Smooth muscle cell of the brain vasculature (primary cell): ENCODE results near the gene OSBPL1A.
"Not testable (repeated sequence)": the region's sequence is repeated elsewhere in the genome, so short reads cannot be mapped to it uniquely, and the experiment has no call there.

Source experiments
- DNase-seq: peaks from one replicate; pipeline ENCODE4 v3.0.0-alpha.2; 2012; ENCODE audit warnings: low read depth, low spot score

Gene OSBPL1A

DNA sequence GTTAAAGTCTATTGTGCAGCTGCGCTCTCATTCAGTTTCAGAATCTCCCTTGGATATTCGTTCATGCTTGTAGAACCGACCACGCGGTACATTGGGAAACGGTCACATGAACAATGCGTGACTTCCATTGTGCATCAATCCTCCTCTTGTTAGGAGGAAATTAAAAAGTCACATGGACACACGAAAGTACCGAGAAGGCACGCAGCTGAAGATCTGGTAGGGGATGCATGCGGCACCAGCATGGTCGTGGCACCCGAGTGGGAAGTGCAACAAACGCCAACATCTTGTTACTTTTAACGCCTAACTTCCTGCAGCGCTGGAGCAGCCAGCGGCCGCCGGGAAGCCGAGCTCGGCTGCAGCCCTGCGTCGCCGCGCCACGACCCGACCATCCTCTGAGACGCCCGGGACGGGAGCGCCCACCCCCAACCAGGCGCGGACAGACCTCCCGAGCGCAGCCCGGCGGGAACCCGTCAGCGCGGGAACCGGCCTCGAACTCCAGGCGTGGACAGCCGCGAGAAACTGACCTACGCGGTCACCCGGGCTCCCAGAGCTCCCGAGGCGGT, 412 bp downstream of the OSBPL1A start:
- DNase-seq: peak; percentile 56

DNA sequence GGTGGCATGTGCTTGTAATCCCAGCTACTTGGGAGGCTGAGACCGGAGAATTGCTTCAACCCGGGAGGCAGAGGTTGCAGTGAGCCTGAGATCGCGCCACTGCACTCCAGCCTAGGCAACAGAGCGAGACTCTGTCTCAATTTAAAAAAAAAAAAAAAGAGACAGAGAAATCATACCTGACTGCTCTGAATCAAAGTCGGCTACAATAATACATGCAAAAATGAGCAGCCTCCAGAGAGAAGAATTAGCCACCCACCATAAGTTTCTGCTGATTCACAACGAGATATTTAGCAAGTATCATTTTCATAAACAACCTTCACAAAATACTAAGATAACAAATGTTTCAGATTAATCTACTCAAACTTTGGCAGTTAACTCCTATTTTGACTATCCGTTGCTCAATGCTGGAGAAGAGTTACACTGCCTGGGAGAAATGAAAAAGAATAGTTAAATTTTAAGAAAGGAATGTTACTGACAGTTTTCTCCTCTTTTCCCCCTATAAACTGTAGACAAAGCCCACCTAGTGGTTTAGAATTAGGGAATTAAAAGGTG, 1.5 kb downstream of the OSBPL1A start:
- no peak for DNase-seq

DNA sequence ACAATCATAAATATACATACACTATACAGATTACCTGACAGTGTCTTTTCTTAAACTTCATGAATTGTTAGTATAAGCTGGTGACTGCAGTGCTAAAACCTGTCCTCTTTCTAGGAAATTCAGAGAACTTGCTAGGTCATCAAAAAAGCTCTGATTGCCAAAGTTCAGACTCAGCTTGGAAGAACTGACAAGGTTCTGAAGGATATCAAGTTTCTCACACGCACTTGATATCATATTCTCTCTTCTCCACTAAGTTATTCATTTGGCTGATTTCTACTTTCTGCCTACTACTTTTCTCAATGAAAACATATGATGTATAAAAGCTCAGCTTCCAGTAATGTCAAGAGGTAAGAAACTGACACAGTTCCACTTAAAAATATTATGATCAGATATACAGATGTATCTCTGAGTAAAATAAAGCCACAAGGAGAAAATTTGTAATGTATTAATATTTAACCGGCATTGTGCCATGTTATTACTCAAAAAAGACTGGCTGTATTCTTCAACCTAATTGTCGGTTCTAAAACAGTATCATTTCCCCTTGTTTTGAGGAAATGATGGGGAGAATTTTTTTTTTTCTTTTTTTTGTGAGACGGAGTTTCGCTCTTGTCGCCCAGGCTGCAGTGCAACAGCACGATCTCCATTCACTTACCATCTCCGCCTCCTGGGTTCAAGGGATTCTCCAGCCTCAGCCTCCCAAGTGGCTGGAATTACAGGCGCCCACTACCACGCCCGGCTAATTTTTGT, 2.4 kb downstream of the OSBPL1A start:
- DNase-seq: no peak

DNA sequence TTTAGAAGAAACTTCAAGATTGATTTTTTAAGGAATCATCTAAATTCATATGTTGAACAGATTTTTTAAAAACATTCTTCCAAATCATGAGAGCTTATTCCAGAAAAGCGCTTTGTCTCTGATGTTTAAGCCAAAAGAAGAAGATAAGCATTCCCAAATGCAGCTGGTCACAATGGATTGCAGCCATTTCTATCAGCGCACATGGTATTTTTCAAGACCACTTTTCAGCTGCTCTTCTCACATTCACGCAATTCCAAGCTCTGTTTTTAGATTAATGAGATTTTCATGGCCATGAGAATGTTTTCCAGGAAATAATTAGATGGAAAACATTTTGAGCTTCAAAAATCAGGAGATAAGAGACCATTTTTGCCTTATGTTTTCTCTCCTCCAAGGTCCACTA, 8.7 kb downstream of the OSBPL1A start:
- DNase-seq: no peak

DNA sequence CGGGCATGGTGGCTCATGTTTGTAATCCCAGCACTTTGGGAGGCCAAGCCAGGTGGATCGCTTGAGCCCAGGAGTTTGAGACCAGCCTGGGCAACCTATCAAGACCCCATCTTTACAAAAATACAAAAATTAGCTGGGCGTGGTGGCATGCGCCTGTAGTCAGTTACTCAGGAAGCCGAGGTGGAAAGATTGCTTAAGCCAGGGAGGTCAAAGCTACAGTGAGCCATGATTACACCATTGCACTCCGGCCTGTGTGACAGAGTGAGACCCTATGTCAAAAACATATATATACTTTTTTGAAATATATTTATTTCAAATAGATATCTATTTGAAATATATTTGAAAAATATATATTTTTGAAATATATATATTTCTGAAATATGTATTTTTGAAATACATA, 10.9 kb downstream of the OSBPL1A start:
- DNase-seq: no peak

DNA sequence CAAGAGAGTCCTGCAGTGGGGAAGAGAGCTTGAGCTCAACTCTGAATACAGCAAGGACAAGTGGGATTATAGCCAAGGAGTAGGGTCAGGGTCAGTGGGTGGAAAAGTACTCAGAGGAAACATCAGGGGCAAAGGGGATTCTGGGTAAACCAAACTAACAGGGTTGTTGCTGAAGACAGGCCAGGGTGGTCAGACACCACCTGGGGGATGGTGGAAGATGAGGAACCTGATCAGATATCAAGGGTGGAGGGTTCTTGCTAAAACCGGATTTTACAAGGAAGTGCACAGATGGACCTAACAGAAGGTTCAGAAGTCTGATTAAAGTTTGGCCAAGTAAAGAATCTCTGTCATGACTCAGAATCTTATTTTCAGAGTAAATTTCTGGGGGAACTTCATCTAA, 16.5 kb downstream of the OSBPL1A start:
- no peak for DNase-seq

DNA sequence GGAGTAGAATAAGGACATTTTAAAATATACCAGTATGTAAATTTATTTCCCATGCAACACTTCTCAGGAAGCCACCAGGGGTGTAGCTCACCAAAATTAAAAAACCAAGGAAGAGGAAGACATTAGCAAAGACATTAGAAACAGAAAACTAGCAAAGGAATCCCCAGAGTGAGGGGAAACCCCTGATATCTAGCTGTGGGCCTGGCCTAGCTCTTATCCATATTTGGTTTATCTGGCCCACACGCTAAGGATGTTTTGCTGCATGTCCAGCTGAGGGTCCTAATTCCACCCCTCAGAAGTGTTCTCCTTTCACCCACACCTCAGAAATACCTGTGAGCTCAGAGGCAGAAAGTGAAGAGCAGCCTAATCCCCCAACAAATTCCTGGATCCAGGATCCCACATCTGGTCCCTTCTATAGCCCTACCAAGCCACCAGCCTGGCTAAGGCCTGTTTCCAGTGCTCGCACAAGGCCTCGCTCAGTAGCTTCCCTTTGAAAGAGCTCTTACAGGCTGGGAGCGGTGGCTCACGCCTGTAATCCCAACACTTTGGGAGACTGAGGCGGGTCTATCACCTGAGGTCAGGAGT, 17.4 kb downstream of the OSBPL1A start:
- no peak for DNase-seq

DNA sequence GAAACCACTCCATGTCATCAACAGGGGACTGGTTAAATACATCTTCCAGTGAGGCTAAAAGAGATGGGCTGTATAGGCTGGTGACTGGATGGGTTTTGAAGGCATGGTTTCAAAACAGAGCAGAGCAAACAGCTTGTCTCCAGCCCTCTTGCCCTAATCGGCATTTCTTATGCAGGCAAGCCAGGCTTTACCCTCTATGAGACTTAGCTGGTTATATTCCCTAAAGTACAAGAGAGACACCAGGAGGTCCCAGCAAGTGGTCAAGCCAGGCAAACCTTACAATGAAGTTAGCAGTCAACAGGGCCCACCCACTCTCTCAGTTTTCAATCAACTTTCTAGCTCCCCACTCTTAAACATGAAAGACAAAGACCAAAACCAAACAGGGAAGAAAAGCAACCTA, 19.0 kb downstream of the OSBPL1A start:
- DNase-seq: no peak

DNA sequence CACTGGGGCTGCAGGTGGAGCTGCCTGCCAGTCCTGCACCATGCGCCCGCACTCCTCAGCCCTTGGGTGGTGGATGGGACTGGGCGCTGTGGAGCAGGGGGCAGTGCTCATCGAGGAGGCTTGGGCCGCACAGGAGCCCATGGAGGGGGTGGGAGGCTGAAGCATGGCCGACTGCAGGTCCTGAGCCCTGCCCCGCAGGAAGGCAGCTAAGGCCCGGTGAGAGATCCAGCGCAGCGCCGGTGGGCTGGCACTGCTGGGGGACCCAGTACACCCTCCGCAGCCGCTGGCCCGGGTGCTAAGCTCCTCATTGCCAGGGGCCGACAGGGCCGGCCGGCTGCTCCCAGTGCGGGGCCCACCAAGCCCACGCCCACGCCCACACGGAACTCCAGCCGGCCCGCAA, 21.1 kb downstream of the OSBPL1A start:
- DNase-seq: not testable (repeated sequence)

DNA sequence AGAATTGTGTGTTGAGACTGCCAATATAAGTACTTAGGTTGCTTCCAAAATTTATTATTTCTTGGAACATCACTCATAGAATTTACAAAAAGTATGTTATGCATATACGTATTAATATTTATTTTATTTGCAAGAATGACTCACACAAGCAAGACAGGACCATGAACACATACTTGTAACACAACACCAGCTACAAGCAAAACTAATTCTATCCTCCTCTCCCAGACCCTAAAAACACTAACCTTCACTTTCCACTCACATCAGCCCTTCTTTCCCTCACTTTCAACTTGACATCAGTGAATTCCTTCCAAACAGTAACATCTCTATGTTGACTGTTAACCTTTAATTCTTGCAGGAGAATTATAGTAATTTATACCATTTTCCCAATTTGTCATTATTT, 24.3 kb downstream of the OSBPL1A start:
- no peak for DNase-seq

DNA sequence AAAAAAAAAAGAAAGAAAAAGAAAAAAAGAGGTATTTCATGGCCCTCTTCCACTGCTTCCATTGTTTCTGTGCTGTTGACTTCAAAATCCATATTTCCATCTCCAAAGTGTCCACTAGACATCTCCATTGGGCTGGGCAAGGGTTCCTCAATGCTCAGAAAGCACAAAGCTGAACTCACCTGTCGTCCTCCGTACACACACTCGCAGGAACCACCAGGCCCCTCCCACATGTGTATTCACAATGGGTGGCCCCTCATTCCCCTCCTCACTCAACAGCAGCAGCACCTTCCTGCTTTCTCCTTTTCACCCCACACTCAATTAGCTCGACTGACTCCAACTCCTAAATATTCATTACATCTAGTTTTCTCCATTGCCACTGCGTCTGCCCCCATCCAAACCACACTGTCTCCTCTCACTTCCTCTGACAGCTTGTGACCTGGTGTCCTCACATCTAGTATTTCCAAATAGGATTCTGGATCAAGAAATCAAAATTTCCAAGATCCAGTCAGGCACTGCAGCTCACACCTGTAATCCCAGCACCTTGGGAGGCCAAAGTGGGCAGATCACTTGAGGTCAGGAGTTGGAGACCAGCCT, 25.2 kb downstream of the OSBPL1A start:
- no peak for DNase-seq

DNA sequence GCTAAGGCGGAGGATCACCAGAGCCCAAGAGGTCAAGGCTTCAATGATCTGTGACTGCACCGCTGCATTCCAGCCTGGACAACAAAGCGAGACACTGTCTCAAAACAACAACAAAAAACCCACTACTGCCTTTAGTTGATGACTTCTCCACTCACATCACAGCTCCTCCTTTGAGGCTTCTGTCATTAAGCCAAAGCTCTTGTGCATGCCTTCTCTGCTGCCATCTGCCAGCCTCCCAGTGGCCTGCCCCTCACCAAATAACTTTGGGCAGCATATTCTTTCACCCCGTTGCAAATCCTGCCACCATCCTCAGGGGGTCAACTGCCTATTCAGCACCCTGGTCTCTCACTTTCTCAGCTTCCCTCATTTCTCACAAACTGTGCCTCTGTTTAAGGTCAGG, 27.5 kb downstream of the OSBPL1A start:
- DNase-seq: no peak

DNA sequence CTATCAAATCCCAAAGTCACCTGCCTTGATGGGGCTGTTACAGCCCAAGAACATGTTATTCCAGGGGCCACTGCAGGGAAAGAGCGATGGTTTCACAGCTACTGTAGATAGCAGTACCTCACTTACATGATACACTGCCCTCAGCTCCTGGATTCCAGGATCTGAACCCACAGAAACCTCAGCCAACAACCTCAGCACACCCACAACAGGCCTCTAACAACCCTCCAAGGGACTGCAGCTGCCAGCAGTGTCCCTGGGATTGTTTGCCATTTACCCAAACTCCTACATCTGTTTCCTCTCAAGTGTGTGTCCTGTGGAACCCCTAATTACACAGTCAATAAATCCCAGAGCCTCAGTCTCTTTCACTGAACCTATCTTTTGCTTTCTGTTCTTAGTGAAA, 28.2 kb downstream of the OSBPL1A start:
- DNase-seq: no peak

DNA sequence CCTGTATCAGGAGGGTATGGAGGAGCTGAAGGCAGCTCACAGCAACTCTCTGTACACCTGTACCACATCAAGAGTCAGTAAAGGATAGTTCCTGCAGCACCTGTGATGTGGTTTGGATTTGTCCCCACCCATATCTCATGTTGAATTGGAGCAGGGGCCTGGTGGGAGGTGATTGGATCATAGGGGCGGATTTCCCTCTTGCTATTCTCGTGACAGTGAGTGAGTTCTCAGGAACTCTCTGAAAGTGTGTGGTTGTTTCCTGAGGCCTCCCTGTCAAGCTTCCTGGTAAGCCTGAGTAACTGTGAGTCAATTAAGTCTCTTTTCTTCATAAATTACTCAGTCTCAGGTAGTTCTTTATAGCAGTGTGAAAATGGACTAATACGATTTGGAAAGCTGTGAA, 28.9 kb downstream of the OSBPL1A start:
- no peak for DNase-seq

DNA sequence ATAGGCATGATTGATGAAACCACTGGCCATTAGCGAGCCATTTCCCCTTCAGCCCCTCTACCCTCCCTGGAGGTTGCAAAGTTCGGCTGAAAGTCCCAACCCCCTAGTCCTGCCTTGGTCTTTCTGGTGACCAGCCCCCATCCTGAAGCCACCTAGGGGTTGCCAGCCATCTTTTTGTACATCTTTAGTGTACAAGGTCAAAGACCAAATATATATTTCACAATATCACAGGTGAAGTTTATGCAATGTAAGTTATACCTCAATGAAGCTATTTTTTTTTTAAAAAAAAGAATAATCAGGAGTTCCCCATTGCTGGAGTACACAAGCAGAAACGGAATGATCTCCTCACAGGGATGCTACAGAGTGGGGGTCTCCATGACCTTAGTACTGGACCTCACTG, 31.3 kb downstream of the OSBPL1A start:
- DNase-seq: no peak

DNA sequence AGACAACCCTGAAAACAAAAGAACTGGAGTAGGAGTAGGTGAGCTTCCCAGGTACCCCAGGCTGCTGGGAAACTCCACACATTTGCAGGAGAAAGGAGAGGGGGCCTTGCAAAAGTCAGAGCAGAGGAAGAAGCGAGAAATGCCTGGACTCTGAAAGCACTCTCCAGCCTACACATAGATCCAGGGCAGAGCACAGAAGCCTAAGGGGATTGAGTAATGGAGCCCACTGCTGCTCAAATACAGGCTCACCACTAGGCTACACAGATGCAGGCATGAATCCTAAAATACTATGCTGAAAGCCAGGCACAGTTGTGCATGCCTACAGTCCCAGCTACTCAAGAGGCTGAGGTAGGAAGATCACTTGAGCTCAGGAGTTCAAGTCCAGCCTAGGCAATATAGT, 33.4 kb downstream of the OSBPL1A start:
- no peak for DNase-seq

DNA sequence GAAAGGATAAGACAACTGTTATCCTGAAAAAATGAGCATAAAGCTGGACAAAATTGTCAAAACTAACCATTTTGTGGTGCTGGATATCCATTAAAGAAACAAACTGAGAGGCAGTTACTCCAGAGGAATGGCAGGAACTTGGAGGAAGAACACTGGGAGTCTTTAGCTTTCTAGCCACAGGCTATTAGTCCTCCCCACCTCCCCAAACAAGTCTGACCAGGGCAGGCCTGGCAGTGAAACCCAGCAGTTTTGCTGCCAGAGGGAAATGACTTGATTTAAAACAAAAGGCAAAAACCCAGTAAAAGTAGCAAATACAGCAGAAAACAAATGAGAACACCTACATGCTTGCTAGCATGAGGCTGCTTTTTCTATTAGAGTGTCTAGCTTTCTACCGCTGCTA, 34.9 kb downstream of the OSBPL1A start:
- no peak for DNase-seq

DNA sequence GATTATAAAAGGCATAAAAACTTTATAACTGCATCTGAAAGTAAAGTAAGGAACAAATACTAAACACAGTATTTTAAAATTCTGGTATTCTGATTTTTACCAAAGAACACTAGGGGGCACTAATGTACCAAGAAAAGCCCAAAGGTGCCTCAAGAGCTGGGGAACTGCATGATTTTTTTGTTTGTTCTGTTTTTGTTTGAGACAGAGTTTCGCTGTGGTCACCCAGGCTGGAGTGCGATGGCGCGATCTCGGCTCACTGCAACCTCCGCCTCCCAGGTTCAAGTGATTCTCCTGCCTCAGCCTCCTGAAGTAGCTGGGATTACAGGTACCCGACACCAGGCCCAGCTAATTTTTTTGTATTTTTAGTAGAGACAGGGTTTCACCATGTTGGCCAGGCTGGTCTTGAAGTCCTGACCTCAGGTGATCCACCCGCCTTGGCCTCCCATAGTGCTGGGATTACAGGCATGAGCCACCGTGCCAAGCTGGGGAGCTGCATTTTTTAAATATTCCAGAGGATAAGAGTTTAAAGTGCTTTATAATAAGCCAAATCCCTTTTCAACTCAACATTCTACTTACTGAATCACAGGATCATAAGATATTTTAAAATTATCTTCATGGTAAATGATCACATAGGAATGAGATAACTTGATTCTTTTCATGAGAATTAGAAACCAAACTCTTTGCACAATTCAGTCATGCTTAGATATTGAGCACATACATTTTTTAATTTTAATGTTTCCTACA, 37.7 kb downstream of the OSBPL1A start:
- DNase-seq: peak; percentile 31

DNA sequence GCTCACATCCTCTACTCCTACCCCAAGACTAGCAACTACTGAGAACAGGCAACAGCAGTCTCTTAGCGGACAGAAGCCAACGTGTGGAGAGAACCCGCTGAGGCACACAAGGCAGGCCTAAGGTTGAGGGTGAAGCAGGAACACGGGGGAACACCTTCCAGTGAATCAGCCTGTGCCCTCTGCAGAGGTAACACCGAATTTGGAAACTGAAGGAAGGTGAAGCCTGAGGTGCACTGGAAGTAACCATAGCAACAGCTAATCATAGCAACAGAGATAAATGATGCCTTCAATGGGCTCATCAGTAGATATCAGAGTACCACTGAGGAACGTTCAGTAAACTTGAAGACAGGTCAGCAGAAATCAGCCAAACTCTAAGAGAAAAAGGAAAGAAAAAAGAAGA, 43.3 kb downstream of the OSBPL1A start:
- DNase-seq: no peak

DNA sequence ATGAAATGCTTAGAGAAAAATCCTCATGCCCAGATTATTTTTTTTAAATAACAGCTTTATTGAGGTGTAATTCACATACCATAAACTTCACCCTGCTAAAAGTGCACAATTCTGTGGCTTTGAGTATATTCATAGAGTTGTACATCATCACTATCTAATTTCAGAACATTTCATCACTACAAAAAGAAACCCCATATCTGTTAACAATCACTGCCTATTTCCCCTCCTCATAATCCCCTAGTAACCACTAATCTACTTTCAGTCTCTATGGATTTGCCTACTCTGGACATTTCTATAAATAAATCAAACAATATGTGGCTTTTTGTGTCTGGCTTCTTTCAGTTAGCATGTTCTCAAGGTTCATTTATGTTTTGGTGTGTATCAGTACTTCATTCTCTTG, 51.4 kb downstream of the OSBPL1A start:
- no peak for DNase-seq

DNA sequence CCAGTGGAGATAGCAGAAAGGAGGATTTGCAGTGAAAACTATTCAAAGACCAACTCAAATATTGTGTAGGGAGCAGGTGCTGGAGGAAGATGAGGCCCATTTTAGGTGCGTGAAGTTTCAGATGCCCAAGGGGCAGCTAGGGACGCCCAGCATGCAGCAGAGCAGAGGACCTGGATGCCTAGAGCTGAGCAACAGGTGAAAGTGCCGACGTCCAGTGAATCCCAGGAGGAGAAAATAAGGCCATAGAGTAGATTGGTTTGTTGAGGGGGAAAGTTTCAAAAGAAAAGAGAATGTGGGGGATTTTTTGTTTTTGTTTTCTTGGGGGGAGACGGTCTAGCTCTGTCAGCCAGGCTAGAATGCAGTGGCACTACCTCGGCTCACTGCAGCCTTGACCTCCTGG, 53.1 kb downstream of the OSBPL1A start:
- no peak for DNase-seq

DNA sequence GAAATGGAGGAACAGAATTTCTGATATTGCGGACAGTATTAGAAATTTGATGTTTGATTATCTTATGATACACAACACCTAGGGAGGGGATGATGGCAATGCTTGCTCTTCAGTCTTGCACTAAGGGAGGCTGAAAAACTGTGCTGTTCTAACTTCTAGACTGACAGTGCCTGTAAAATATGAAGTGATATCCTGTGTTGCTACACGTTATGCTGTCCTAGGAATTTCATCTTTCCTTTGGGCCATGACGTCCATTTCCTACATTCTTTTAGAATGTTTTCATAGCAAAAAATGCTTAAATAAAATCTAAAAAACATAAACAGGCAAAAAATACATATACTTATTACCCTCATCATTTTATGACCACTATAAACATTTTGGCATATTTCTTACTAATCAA, 55.3 kb downstream of the OSBPL1A start:
- no peak for DNase-seq
